Measurements from ENCODE around the gene MBIP.

The MBIP gene

DNA sequence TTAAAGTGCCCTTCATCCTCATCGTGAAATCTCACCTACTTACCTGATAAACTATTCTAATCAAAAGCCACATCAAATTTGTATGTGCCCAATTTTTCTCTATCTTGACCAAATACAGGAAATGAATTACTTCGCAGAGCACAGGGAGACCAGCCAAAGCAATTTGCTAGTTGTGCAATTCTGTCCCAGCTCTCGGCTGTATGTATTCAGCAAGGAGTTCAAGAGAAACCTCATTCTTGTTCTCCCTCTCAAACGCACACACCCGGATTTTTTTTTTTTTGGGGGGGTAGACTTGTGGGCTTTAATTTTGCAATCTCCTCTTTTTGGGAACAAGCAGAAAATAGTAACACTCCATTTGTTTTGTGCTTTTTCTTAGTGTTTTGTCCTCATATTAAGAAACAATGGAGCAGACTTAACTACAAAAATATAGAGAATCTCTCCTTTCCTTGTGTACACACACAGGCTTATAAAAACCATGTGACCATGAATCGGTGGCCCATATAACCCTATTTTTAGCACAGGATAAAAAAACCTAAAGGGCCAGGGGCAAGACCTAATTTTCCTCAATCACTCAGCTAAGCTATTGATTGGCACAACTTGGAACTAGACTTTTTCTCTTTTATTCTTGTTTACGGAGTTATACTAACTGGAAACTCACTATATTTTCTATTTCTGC is 64.2 kb downstream of the MBIP start:
- H3K9ac ChIP-seq (ENCODE audit: low read depth, low read length), result no peak overlapping the region
- no peaks in the 10 kb centered on the region for H3K36me3 ChIP-seq (ENCODE audit: control insufficient read depth, insufficient read depth, low read length)
- H3K27me3 ChIP-seq (ENCODE audit: control insufficient read depth, insufficient read depth, low read length), result no peaks in the 10 kb centered on the region
- H3K4me3 ChIP-seq (ENCODE audit: low read depth, low read length), result no peak overlapping the region
- H3K9me3 ChIP-seq (ENCODE audit: control insufficient read depth, insufficient read depth, low read length), result no peaks in the 10 kb centered on the region
- H3K4me1 ChIP-seq (ENCODE audit: control insufficient read depth, insufficient read depth, low read length), result peaks cover 4% of the 10 kb centered on the region

- Histone ChIP-seq H3K9me3 (ENCODE audit: control insufficient read depth, insufficient read depth, low read length) (no peaks in the 10 kb centered on the region), H3K36me3 (ENCODE audit: control insufficient read depth, insufficient read depth, low read length) (no peaks in the 10 kb centered on the region), H3K9ac (ENCODE audit: low read depth, low read length) (no peak overlapping the region), H3K27me3 (ENCODE audit: control insufficient read depth, insufficient read depth, low read length) (no peaks in the 10 kb centered on the region), H3K4me1 (ENCODE audit: control insufficient read depth, insufficient read depth, low read length) (peaks cover 4% of the 10 kb centered on the region), H3K4me3 (ENCODE audit: low read depth, low read length) (no peak overlapping the region)
Measured at GRCh38 chr14:36254020-36254624, 66.3 kb downstream of the MBIP start.

All from iPS-15b (cell line).